ENCODE data around the gene FAM184A. TPM values are rescaled to one million over a fixed set of nuclear protein-coding genes. Genes with fewer than 3 reads are reported as not detected.

FAM184A gene
- polyA plus RNA-seq, 1 experiment: 0.02 TPM

GRCh38 chr6:118923035-118923434 lies 155.4 kb downstream of the FAM184A start:
- Histone ChIP-seq H3K4me3 (ENCODE audit: low read depth, low read length) (no peak overlapping the region), H3K27ac (ENCODE audit: low read depth, low read length) (no peak overlapping the region), H3K9me3 (ENCODE audit: control insufficient read depth, insufficient read depth, low read length) (no peaks in the 10 kb centered on the region), H3K27me3 (ENCODE audit: control insufficient read depth, insufficient read depth, low read length) (no peaks in the 10 kb centered on the region)
- no peak for TF ChIP-seq CTCF (IDR thresholded peaks at IDR 0.05; ENCODE audit: low read depth, low read length)
- ChIA-PET POLR2A (no interaction called here), CTCF (no interaction called here)
- no peak for DNase-seq (ENCODE audit: low read depth, low spot score)

GRCh38 chr6:118921084-118921483 lies 157.4 kb downstream of the FAM184A start:
- POLR2A ChIA-PET: no interaction called here
- CTCF ChIA-PET: no interaction called here
- Histone ChIP-seq H3K9me3 (ENCODE audit: control insufficient read depth, insufficient read depth, low read length) (no peaks in the 10 kb centered on the region), H3K27me3 (ENCODE audit: control insufficient read depth, insufficient read depth, low read length) (no peaks in the 10 kb centered on the region), H3K4me3 (ENCODE audit: low read depth, low read length) (no peak overlapping the region), H3K27ac (ENCODE audit: low read depth, low read length) (no peak overlapping the region)
- TF ChIP-seq CTCF (IDR thresholded peaks at IDR 0.05; ENCODE audit: low read depth, low read length): no peak
- DNase-seq (ENCODE audit: low read depth, low spot score): no peak

- no peak for TF ChIP-seq CTCF (IDR thresholded peaks at IDR 0.05; ENCODE audit: low read depth, low read length)
- Histone ChIP-seq H3K4me3 (ENCODE audit: low read depth, low read length) (no peak overlapping the region), H3K27me3 (ENCODE audit: control insufficient read depth, insufficient read depth, low read length) (no peaks in the 10 kb centered on the region), H3K27ac (ENCODE audit: low read depth, low read length) (no peak overlapping the region), H3K9me3 (ENCODE audit: control insufficient read depth, insufficient read depth, low read length) (no peaks in the 10 kb centered on the region)
- CTCF ChIA-PET: no interaction called here
- no peak for DNase-seq (ENCODE audit: low read depth, low spot score)
- POLR2A ChIA-PET: no interaction called here
Observed at GRCh38 chr6:118918329-118918725, 160.1 kb downstream of the FAM184A start.

- ChIA-PET POLR2A (no interaction called here), CTCF (no interaction called here)
- Histone ChIP-seq H3K4me3 (ENCODE audit: low read depth, low read length) (no peak overlapping the region), H3K9me3 (ENCODE audit: control insufficient read depth, insufficient read depth, low read length) (no peaks in the 10 kb centered on the region), H3K27me3 (ENCODE audit: control insufficient read depth, insufficient read depth, low read length) (no peaks in the 10 kb centered on the region), H3K27ac (ENCODE audit: low read depth, low read length) (no peak overlapping the region)
- no peak for DNase-seq (ENCODE audit: low read depth, low spot score)
- TF ChIP-seq CTCF (IDR thresholded peaks at IDR 0.05; ENCODE audit: low read depth, low read length): no peak
Observed at GRCh38 chr6:118917546-118918328, 160.7 kb downstream of the FAM184A start.

- Histone ChIP-seq H3K9me3 (ENCODE audit: control insufficient read depth, insufficient read depth, low read length) (no peaks in the 10 kb centered on the region), H3K4me3 (ENCODE audit: low read depth, low read length) (no peak overlapping the region), H3K27me3 (ENCODE audit: control insufficient read depth, insufficient read depth, low read length) (no peaks in the 10 kb centered on the region), H3K27ac (ENCODE audit: low read depth, low read length) (no peak overlapping the region)
- POLR2A ChIA-PET: no interaction called here
- DNase-seq (ENCODE audit: low read depth, low spot score): no peak
- TF ChIP-seq CTCF (IDR thresholded peaks at IDR 0.05; ENCODE audit: low read depth, low read length): no peak
- CTCF ChIA-PET: no interaction called here
Observed at GRCh38 chr6:118914598-118914997, 163.9 kb downstream of the FAM184A start.
